Subcutaneous adipose tissue (tissue), 4 donors: ENCODE measurements around the gene TMEM100. TPM values are rescaled to one million over a fixed set of nuclear protein-coding genes. Genes with fewer than 3 reads are reported as not detected.

Experiments
- total RNA-seq, 4 donors: library from RNA; depleted of rRNA; stranded (reverse); fragments of >200 nt; gene quantifications; one replicate each; pipeline ENCODE4 v1.1.0, GENCODE V29; 2016
- TF ChIP-seq, protein P1 (sequence below): fragments of 450-650 bp; IDR thresholded peaks from one replicate; pipeline ENCODE4 v1.5.1; 2016; ENCODE audit warnings: low read depth, mild to moderate bottlenecking, control low read depth, antibody characterized with exemption, moderate library complexity

The TMEM100 gene
- total RNA-seq, 4 donors from 2014 or later, result 17.4 to 67.6 (median 43.2) TPM

DNA sequence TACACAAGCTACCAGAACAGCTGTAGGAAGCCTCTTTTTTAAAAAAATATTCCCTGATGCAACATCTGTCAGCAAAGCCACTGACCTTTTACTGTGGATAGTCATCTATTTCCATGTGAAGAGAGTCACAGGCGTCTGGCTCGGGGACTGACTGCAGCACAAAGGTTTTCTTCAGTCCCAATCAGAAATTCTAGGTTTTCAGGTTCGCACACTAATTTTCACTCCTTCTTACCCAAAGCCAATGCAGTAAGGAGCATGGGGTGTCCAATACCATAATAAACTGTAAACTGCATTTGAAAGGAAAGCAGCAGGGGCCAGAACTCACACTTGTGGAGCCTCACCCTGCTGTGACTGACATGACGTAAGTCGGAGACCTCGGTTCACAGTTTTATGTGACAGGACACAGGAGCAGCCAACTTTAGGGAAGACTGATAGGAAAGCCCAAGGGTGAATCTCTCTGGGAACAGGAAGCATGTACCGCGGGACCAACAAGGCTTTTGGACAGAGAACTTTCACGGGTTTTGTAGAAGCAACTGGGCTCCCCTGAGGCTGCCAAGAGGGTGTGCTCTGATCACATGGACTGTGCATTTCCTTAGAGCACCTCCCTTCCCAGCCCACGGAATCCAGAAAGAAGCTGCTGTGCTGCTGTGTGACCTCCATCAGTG lies 9.1 kb upstream of the TMEM100 start:
- TF ChIP-seq, protein P1, sequence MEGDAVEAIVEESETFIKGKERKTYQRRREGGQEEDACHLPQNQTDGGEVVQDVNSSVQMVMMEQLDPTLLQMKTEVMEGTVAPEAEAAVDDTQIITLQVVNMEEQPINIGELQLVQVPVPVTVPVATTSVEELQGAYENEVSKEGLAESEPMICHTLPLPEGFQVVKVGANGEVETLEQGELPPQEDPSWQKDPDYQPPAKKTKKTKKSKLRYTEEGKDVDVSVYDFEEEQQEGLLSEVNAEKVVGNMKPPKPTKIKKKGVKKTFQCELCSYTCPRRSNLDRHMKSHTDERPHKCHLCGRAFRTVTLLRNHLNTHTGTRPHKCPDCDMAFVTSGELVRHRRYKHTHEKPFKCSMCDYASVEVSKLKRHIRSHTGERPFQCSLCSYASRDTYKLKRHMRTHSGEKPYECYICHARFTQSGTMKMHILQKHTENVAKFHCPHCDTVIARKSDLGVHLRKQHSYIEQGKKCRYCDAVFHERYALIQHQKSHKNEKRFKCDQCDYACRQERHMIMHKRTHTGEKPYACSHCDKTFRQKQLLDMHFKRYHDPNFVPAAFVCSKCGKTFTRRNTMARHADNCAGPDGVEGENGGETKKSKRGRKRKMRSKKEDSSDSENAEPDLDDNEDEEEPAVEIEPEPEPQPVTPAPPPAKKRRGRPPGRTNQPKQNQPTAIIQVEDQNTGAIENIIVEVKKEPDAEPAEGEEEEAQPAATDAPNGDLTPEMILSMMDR, result no peak

DNA sequence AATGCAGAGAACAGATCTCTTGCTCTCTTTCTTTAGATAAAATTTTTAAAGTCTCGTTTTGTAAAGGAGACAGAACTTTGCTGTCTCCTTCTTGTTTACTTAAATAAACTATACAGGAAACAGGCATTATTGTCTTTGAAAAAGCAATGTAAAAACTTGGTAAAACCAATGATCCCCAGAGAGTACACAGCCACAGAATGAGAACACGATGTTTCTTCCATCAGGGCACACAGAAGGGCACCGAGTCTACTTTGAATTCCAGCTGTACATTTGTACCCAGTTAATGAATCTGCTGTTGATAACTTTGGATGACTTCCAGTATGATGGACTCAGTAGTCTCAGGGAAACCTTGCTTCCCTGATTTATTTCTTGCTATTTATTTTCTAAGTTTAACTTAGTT lies 8.1 kb upstream of the TMEM100 start:
- TF ChIP-seq, protein P1, result no peak

DNA sequence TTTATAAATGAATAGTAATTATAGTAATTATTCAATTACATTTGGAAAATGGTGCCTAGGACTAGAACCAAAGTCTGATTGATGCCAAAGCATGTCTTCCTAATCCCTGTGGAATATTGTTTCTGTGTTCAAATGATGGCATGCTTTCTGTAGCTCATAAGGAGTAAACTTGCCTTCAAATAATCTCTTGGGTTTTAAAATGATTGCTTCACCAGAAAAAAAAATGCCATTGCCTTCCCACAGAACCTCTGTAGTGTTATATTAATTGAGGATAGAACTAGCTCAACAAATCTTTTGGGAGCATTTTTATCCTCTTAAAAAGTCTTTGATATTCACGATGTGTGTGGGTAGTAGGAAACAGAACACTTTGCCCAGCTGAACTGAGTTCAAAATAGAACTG lies 7.7 kb upstream of the TMEM100 start:
- TF ChIP-seq, protein P1, result no peak

DNA sequence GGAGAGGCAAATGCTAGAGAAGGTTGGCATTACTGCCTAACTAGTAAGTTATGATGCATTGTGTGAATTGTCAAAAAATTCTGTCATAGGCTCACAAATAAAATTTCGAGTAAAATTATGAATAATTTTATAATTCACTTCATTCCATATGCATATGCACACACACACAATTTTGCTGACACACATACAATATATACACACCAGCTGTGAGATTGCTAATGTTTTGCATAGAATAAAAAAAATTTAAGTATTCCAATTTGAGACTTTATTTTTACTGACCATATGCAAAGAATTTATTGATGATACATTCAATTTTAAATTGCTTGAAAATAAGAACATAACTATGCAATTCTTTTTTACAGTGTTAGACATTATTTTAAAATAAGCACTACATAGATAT lies 6.8 kb upstream of the TMEM100 start:
- TF ChIP-seq, protein P1, result no peak

DNA sequence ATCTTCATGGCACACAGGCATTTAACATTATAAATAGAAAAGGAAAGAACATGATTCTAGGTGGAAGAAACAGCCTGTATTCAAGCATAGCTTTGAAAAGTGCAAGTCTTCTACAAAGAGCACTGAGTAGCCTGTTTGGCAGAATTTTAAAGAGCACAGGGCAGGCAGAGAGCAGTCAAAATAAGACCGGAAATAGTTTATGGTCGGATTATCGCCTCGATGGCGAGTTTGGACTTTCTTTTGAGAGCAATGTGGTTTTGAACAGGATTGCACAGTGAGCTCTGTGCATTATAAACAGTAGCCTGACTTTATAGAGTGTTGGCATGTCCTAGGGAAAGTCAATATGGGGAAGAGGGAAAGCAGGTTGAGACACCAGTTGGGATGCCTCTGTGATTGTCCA lies 6.2 kb upstream of the TMEM100 start:
- TF ChIP-seq, protein P1, result no peak

DNA sequence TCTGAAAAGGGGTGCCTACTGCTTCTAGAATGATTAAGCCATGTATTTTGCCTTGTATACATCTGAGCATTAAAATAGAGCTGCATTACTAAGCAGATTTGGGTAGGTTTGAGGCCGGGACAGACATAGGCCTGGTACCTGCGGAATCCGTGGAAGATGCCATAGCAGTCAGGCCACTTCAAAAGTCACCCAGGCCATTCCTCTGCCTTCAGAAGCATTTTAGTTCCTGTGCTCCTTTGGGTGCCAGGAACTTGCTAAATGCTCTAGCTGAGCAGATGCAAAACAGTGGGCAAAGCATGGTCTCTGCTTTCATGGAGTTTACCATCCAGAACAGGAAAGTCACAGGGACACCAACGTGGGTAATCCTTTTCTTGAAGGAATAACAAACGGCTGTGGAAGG lies 5.7 kb upstream of the TMEM100 start:
- TF ChIP-seq, protein P1, result no peak

DNA sequence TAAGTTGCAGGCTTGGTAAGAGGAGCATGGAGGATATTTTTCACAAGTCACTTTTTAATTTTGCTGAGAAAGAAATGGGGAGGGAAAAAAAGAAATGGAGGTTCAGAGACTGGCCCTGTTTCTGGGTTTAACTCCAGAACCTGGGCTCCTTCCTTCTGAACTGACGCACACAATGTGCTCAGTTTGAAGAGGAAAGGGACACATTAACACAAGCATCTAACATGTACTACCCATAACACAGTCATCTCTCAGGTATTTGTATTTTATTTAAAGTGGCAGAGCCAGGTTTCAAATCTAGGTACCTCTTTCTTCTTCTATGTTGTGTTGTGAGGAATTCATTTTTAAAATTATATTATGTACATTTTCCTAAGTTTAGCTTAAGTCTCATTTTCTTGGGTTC lies 5.3 kb upstream of the TMEM100 start:
- TF ChIP-seq, protein P1, result no peak
